GM19452 (cell line): ENCODE results near the gene CFAP61.

Source experiments
- ATAC-seq: cut with Tn5 transposase; IDR thresholded peaks from one replicate; pipeline ENCODE4 v1.9.1; 2021; ENCODE audit not compliant: unreplicated experiment

Gene CFAP61

GRCh38 chr20:20036756-20037155 is 15.6 kb upstream of the CFAP61 start:
- ATAC-seq, result no peak

- ATAC-seq, result no peak
These were observed 14.4 kb upstream of the CFAP61 start for GRCh38 chr20:20037960-20038359.

- ATAC-seq, result no peak
These were observed 13.7 kb upstream of the CFAP61 start for GRCh38 chr20:20038586-20038985.

- no peak for ATAC-seq
These were observed 12.5 kb upstream of the CFAP61 start for GRCh38 chr20:20039752-20040387.

GRCh38 chr20:20051767-20052073 is 612 bp upstream of the CFAP61 start:
- ATAC-seq, result no peak

- ATAC-seq, result no peak
These were observed 8.1 kb downstream of the CFAP61 start for GRCh38 chr20:20060234-20060998.

- no peak for ATAC-seq
These were observed 11.8 kb downstream of the CFAP61 start for GRCh38 chr20:20063941-20064702.

- ATAC-seq, result no peak
These were observed 13.0 kb downstream of the CFAP61 start for GRCh38 chr20:20065361-20065760.

- no peak for ATAC-seq
These were observed 18.8 kb downstream of the CFAP61 start for GRCh38 chr20:20070871-20071726.

GRCh38 chr20:20073801-20074371 is 21.6 kb downstream of the CFAP61 start:
- ATAC-seq, result no peak

- ATAC-seq, result no peak
These were observed 22.7 kb downstream of the CFAP61 start for GRCh38 chr20:20075032-20075431.

- no peak for ATAC-seq
These were observed 24.1 kb downstream of the CFAP61 start for GRCh38 chr20:20076297-20077065.

- no peak for ATAC-seq
These were observed 25.7 kb downstream of the CFAP61 start for GRCh38 chr20:20078041-20078440.

- no peak for ATAC-seq
These were observed 26.9 kb downstream of the CFAP61 start for GRCh38 chr20:20079102-20079784.

GRCh38 chr20:20083807-20084206 is 31.5 kb downstream of the CFAP61 start:
- no peak for ATAC-seq

GRCh38 chr20:20084296-20084752 is 32.0 kb downstream of the CFAP61 start:
- no peak for ATAC-seq

GRCh38 chr20:20085071-20085470 is 32.7 kb downstream of the CFAP61 start:
- no peak for ATAC-seq

- no peak for ATAC-seq
These were observed 33.5 kb downstream of the CFAP61 start for GRCh38 chr20:20085812-20086211.

GRCh38 chr20:20089018-20089417 is 36.7 kb downstream of the CFAP61 start:
- ATAC-seq, result no peak
